ENCODE data around the gene MEAK7.
A peak's percentile ranks its signal among the peaks of the same experiment; 100 is the strongest.

Gene MEAK7

DNA sequence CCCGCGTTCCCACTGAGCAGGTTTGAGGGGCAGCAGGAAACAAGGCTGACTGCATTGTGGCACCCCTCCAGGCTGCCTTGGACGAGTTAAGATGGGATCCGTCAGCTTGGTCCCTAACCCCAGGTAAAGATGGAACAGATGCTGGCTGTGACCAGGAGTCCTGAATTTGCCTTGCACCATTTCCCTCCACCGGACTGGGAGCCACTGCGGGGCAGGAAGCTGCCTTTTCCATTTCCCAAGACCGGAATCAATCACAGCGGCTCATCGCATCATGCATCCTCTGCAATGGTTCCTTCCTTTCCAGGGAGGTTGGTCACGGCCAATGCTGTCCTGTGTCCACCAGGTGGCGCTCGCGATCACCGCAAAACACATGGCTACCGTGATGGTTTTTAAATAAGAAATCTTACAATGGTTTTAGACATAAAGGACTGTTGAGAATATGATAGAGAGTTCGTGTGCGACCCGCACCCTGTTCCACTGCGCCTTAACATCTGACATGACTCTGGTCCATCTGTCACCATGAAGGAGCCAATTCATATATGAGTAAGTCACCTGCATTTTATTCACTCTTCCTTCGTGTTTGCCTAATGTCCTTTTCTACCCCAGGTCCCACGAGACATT is 6.8 kb upstream of the MEAK7 start:
- peak; percentile 71 for DNase-seq

DNA sequence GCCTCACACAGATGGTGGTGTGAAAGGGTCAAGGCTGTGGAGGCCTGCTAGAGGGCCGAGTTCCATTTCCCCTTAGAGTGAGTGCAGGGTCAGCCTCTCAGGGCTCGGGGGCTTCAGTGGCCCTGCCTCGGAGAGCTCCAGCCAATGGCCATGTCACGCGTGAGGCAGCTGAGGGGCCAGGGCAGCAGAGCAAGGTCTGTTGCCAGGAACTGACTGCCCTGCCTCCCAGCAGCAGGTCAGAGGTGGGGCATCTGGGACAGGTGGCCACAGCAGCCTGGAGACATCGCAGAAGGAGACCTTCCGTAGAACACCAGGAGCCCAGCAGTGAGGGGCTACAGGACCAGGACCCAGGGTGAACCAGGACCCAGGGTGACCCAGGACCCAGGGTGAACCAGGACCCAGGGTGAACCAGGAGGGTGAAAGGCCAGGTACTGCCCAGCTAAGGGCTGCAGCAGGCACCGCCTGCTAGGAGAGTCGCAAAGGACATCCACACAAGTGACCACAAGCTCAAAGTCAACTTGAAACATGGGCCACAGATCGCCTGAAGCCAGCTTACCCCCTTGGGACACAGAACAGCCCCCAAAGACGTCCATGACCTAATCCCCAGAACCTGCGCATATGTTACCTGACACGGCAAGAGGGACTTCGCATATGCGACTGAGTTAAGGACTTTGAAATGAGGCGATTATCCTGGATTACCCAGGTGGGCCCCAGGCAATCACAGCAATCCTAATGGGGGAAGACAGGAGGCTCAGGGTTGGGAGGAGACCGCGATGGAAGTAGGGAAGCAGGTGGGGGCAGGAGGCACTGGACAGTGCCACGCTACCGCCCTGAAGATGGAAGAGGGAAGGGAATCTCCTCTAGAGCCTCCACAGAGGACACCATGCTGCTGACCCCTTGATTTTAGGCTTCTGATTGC is 4.8 kb upstream of the MEAK7 start:
- DNase-seq, result no peak

DNA sequence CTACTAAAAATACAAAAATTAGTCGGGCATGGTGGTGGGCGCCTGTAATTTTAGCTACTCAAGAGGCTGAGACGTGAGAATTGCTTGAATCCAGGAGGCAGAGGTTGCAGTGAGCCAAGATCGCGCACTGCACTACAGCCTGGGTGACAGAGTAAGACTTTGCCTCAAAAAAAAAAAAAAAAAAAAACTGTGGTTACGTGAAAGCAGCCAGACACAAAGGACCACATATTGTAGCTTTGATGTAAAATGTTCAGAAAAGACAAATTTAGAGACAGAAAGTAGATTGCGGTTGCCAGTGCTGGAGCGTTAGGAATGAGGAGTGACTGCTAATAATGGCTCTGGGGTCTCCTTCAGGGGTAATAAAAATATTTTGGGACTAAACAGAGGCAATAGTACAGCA is 4.0 kb upstream of the MEAK7 start:
- DNase-seq, result no peak

DNA sequence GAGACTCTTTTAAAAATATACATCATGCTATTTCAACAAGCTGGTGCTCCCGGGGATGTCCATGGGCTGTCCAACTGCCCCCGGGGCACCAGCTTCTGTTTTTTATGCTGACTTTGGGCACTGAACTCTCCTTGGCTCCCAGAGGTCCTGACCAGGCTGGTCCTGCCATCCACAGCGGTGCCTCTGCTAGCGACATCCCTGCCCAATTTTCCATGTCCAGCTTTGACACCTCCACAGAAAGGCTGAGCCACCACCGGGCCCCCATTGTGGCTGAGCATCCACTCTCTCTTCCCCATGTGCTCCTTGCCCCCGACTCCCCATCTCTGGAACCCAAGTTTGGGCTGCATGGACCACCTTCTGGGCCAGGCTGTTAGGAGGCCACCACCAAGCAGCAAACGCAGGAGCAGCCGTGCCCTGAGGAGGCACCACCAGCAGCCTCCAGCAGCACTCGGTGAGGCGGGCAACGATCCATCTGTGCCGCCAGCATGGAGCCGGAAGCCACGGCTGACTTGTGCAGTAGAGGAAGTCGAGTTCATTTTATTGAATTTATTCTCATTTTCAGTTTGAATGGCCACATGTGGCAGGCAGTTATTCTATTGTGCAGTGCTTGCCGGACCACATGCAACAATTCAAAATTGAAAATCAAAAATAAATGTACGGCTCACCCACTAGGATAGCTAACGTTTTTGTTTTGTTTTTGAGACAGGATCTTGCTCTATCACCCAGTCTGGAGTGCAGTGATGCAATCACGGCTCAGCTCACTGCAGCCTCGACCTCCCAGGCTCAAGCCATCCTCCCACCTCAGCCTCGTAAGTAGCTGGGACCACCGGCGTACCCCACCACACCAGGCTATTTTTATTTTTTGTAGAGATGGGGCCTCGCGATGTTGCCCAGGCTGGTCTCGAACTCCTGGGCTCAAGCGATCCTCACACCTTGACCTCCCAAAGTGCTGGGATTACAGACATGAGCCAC is 2.8 kb upstream of the MEAK7 start:
- no peak for DNase-seq

DNA sequence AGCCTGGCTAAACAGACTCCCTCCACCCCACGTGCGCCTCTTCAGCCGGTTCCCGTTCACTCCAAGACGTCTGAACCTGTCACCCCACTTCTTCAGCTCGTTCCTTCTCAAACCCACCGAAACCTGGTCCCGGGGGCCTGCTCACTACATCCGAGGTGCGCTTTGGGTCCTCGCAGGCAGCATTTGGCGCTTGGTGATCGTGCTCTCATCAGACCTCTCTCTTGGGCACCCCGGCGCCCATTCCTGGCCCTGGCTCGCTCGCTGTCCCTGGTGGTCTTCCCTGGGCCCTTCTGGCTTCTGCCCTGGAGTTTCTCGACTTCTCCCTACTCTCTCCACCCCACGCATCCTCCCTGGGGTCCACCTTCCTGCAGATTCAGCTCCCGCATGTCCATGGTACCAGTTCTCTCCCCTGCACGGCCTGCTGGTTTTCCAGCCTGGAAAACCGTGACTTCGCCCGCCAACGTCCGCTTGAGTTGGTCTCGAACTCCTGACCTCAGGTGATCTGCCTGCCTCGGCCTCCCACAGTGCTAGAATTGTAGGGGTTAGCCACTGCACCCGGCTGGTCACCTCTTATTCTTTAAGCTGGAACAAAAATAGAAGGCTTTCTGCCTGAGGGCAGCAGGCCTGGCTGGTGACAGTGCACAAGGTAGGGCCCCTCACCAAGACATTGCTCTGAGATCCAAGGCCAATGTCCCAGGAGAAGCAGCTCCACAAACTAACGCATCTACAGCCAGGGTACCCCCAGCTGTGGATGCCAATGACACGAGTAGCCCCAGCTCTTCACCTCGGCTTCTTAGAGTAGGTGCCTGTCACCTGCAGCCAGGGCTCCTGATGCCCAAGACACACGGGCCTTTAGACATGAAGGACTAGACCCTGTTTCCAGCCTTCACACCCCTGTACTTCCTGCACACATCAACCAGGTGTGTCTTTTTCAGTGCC is 1.1 kb upstream of the MEAK7 start:
- no peak for DNase-seq

DNA sequence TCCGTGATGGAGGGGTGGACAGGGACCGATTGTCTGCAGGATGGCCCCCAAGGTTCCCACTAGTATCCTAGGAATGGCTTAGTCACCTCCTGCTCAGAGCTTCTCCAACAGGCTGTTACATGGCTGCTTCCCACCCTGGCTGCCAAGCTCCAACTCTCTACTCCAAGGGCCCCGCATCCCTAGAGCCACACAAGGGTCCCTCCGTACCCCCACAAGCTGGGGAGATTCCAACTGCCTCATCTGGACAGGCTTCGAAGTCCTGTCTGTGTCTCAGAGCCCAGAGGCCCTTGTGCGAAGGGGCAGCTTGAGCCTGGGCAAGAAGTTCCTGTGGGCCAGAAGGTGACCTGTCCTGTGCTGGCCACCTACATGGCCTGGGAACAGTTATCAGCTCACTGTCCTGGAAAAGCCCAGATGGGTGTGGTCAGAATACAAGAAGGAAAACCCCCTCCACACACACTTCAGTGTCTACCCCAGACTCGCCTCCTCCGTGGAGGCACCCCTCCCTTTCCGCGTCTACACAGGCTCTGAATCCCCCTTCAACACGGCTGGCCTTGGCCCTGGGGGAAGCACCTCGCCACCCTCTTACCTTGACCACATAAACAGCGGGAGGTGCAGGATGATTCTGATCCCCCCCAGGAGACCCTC is 586 bp downstream of the MEAK7 start:
- DNase-seq, result no peak

DNA sequence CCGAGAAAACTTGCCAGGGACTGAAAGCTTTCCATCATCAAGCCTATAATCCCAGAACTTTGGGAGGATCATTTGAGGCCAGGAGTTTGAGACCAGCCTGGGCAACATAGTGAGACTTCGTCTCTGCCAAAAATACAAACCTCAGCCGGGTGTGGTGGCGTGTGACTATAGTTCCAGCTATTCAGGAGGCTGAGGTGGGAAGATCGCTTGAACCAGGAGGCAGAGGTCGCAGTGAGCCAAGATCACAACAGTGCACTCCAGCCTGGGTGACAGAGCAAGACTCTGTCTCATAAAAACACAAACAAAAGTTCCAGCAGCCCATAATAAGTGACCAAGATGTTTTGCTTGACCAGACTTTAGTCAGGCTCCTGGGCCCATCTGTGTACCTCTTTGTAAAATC is 1.9 kb downstream of the MEAK7 start:
- no peak for DNase-seq

DNA sequence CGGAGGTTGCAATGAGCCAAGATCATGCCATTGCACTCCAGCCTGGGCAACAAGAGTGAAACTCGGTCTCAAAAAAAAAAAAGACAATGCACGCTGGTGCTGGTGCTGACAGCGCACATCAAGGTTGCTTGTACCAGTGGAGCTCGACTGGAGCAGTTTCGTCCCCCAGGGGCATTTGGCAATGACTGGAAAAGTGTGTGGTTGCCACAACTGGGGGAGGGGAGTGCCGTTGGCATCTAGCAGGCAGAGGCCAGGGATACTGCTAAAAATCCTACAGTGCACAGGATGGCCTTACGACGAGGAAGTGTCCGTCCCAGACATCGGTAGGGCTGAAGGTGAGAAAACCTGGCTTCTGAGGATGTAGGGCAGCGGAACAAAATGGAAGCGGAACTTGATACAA is 2.4 kb downstream of the MEAK7 start:
- DNase-seq, result no peak

DNA sequence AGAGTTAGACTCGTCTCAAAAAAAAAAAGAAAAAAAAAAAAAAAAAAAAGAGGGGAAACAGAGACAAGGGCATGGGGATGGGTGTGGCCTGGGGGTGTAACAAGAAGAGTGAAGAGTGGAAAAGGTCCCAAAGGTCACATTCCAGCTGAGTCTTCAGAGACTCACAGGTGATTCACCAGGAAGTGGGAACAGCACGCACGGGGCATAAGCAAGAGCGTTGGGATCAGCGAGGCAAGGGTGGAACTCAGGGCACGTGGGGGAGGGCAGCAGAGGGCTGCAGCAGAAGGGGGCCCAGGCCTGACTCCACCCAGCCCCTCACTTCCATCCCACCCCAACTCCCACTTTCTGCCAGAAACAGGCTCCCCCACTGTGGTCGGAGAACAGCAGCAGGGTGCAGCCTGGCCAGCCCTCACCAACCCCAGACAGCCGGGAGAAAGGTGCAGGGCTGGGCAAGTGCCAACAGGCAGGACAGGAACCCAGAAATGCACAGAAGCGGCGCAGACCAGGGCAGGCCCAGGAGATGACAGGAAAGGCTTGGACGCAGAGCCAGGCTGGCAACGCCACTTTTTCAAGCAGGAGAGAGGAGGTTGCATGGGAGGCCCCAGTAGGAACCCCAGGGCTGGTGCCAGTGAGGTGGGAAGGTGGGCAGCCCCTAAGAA is 3.3 kb downstream of the MEAK7 start:
- no peak for DNase-seq

DNA sequence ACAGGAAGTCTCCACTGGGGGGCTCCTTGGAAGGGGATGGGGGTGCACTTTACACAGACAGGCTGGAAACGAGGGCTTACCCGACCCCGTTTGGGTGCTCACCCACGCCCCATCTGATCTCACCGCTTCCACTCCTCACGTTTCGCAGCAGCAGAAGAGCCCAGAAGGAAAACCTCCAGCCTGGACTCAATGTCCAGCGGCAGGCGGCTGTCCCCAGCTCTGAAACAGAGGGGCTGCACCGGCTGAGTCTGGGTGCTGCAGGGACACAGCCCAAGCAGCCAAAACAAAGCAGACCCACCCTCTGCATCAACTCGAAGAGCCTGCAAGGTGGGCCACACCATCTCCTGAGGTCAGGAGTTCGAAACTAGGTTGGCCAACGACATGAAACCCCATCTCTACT is 3.9 kb downstream of the MEAK7 start:
- no peak for DNase-seq

DNA sequence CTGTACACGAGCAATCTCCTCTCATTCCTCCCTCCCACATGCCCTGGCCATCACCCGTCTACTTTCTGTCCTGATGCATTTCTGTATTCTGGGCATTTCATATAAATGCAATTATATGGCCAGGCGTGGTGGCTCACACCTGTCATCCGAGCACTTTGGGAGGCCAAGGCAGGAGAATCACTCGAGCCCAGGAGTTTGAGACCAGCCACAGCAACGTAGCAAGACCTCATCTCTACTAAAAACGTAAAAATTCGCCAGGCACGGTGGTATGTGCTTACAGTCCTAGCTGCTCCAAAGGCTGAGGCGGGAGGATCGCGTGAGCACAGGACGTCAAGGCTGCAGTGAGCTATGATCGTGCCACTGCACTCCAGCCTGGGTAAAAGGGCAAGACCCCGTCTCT is 4.8 kb downstream of the MEAK7 start:
- DNase-seq, result no peak

DNA sequence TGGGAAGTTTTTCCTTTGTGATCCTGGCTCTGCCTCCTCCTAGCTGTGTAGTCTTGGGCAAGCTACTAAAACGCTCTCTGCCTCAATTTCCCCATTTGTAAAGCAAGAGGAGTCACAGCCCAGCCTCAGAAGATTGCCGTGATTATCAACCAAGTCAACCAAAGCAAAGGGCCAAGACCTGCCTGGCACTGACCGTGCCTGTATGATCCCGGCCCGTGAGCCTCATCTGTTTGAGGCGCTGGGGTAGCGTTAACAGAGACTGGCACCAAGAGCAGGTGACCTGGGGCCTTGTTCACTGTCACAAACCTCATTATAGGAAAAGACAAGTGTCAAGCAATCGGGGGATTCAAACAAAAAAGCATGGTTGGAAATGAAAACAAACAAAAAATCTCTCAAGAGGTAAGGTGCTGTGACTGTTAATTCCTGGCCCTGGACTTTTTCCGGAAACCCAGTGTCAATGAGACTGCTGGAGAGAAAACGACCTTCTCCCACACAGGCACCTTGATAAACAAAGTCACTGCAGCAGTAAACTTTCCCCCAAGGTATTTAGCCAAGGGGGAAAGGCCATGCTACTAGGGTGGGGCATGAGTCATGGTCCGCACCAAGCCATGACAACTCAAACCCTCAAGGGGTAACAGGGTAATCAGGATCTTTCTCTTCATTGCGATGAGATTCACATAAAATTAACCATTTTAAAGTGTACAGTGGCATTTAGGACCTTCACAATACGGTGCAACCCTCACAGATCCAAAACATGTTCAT is 5.4 kb downstream of the MEAK7 start:
- no peak for DNase-seq

DNA sequence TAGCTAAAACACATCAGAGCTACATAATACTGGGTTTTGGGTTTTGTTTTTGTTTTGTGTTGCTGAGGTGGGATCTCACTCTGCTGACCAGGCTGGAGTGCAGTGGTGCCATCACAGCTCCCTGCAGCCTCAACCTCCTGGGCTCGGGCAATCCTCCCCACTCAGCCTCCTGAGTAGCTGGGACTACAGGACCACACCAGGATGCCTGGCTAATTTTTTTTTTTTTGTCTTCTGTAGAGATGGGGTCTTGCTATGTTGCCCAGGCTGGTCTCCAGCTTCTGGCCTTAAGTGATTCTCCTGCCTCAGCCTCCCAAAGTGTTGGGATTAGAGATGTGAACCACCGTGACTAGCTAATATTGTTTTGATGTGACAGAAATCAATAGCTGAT is 6.2 kb downstream of the MEAK7 start:
- no peak for DNase-seq

DNA sequence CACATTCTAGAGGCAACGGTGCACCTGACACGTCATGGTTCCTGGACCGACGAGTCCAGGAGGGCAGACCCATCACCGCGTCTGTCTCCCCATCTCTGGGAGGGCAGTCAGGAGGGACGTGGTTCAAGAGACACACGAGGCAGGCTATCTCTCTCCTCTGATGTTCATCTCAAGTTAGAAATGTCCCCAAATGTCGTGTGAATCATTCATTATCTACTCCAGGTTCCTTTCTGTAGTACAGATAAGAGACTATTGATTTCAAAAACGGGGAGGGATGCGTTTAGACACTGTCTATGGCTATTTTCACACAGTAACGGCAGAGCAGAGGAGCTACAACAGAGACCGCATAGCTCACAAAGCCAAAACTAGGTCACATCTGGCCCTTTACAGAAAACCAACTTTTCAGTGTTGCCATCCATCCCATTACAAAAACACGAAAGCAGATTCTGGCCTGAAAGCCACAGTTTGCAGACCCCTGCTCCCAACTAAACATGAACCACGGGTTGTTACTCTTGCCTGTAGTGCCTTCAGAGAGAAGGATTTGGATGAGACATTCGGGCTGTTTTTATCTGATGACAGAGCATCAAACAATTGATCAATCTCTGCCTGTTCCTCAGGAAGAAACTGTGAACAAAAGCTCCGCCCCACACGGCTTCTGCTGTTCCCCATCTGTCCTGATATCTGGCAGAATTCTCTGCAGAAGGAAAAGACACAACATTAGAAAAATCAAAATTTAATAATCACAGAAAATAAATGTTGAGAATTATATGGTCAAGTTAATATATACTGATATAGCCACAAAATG is 6.8 kb downstream of the MEAK7 start:
- DNase-seq, result no peak

DNA sequence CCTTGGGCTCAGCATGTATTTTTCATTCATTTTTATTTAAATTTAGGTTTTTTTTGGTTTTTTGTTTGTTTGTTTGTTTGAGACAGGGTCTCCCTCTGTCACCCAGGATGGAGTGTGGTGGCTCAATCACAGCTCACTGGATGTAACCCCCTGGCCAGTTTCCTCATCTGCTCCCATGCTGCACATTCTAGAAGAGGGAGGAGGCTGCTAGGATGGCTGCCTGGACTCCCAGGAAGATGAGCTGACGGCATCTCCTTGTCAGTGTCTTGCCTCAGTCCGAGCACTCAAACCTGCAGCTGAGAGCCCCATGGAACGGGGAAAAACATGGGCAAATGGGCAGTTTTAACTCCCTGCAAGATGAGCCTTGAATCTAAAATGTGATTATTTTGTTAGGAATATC is 7.5 kb downstream of the MEAK7 start:
- no peak for DNase-seq

DNA sequence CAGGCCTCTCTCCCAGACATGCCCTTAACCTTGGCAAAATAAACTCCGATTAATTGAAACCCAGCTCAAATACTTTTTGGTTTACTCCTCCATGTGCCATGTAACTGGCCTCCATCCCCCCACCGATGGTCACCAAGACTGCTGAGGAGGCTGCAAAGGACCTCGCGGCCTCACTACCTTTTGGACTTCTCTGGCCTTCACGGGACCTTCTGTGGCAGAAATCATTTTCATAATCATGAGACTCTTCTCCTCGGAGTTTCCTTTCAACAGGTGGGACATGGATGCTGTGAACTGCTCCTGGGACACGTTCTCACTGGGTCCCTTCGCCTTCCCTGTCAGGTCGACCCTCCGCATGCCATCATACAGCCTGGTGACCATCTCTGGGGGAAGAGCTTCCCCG is 9.0 kb downstream of the MEAK7 start:
- DNase-seq, result no peak

DNA sequence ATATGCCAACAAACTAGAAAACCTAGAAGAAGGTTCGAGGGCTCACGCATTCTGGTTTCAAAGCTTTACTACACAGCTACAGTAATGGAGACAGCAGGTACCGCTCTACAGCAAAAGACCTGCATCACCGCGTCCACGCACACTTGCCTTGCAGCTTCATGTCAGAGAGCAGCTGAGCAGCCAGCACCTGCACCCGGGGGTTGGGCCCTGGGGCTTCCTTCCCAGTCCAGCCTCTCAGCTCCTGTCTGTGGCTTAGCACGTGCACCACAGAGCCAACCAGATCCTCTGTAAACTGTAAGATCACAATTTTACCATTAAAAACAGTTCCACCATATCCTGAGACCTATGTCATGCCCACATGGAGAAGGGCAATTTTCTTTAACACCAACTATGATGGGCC is 15.3 kb downstream of the MEAK7 start:
- no peak for DNase-seq

DNA sequence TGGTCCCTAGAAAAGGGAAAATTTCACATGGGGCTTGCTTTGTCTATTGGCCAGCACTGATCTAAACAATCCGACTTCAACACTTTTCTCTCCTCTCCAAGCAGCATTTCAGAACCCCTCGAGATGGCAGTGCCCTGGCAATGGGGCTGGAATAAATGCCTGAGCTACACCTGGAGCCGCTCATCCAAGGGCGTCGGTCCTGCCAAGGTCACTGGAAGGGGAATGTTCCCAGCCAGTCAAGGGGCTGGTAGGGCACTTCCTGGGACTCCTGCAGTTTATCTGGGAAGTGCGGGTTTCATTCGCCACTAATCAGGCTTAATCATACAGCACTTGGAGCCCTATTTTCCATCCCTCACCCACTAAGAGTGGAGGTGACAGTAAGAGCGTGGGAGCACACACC is 17.1 kb downstream of the MEAK7 start:
- no peak for DNase-seq

DNA sequence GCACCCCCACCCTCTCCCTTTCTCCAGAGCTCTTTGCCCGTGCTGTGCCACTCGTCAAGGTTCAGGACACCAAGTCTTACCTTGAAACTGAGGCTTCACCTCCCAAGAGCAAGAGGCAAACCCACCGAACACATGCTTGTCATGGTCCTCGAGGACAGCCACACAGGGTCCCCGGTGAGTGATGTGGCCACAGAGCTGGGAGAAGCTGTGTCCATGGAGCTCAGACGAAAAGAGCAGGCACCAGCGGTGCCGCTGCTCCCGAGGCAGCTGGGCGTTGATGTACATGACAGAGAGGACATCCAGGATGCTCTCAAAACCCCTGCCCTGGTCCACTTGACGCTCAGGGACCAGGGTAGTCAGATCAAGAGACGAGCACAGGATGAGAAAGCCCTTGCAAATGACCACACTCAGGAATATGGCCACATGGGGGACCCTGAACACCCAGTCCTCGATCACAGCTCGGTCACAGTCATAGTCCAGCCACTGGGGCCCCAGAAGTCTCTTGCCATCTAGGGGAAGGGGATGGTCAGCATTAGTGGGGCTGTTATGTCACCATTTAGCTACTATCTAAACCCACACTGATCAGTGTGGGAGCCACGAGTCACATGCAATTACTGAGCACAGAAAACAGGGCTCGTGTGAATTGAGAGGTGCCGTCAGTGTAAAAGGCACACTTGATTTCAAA is 17.8 kb downstream of the MEAK7 start:
- no peak for DNase-seq

All from NCI-H1436 treated with DMSO at 0.1 percent for 48 hours (cell line).